Measurements from ENCODE around the gene IL27RA. TPM values are rescaled to one million over a fixed set of nuclear protein-coding genes. Genes with fewer than 3 reads are reported as not detected.
A peak's percentile ranks its signal among the peaks of the same experiment; 100 is the strongest.

The IL27RA gene
- total and polyA plus RNA-seq, 2 donors (not counting 1 experiment from before 2014, with no cell fraction given), result 36.2 to 38.6 TPM

- Histone ChIP-seq H3K9ac (ENCODE audit: low read length) (peak overlapping the region; percentile 100), H3K27me3 (replicated peaks in 1 of 4; ENCODE audit: control extremely low read depth in 1 of 4, control insufficient read depth in 3 of 4, insufficient read depth in 4 of 4, low read length in 3 of 4) (no peaks in the 10 kb centered on the region), H3K9me3 (ENCODE audit: control extremely low read depth in 1 of 3, control insufficient read depth in 2 of 3, insufficient read depth in 1 of 3, low read length in 2 of 3) (no peaks in the 10 kb centered on the region), H3K36me3 (replicated peaks in 1 of 2; ENCODE audit: control extremely low read depth in 1 of 2, control insufficient read depth in 1 of 2, extremely low read depth in 1 of 2, insufficient read depth in 2 of 2, low read length in 1 of 2) (no peaks in the 10 kb centered on the region), H3K4me3 (ENCODE audit: control extremely low read depth in 1 of 5, extremely low read depth in 1 of 5, insufficient read depth in 1 of 5, low read depth in 2 of 5, low read length in 4 of 5) (peak overlapping the region in 4 of 5 experiments; percentile 74 to 96 (median 84)), H2AFZ (ENCODE audit: insufficient read depth, low read depth, low read length, poor library complexity, severe bottlenecking) (no peak overlapping the region), H3K27ac (ENCODE audit: low read length in 2 of 2) (peak overlapping the region; percentile 99 to 100), H4K20me1 (ENCODE audit: control insufficient read depth, insufficient read depth, low read length, poor library complexity, severe bottlenecking) (no peaks in the 10 kb centered on the region), H3K79me2 (ENCODE audit: control insufficient read depth, insufficient read depth, low read length) (peaks cover 18% of the 10 kb centered on the region), H3K4me1 (ENCODE audit: control insufficient read depth in 2 of 2, insufficient read depth in 2 of 2, low read length in 2 of 2) (peaks cover 50 to 56% of the 10 kb centered on the region in 2 donors), H3K4me2 (replicated peaks; ENCODE audit: low read depth, low read length, poor library complexity, severe bottlenecking) (peak overlapping the region; percentile 87)
- Mint-ChIP-seq H3K4me1 (peaks cover 54% of the 10 kb centered on the region), H3K27ac (peak overlapping the region; percentile 97), H3K4me3 (peak overlapping the region; percentile 90), H3K27me3 (no peaks in the 10 kb centered on the region), H3K9me3 (ENCODE audit: insufficient read depth) (no peaks in the 10 kb centered on the region)
- ChIA-PET POLR2A (interaction anchor here (0.5 to 5.0 kb wide), 18 partner anchors 10 to 1942 kb away, joined by 3 to 42 read pairs (median 6); partner anchors contain the start of genes ASF1B, DCAF15, IL27RA and RLN3), CTCF (interaction anchor here (0.6 to 2.2 kb wide), 12 partner anchors 18 to 853 kb away, joined by 3 to 12 read pairs (median 4); partner anchors contain the start of genes DCAF15 and IL27RA)
- WGBS (ENCODE audit: insufficient coverage), result 3% methylated on average over 45 of the region's 50 CpGs
- ATAC-seq (ENCODE audit: low read depth) (peak; percentile 60), DNase-seq (peak; percentile 95)
- intact Hi-C loops (cut with micrococcal nuclease), result loop anchor here (1.0 to 5.0 kb wide), 11 partner anchors 10 to 903 kb away; partner anchors contain the start of genes ADGRE5, DCAF15, LYL1 and ZSWIM4
- TF ChIP-seq EZH2 (IDR thresholded peaks at IDR 0.05; ENCODE audit: borderline replicate concordance, insufficient read depth, low read depth, low read length, poor library complexity, severe bottlenecking), result no peak
- TF ChIP-seq CTCF (IDR thresholded peaks at IDR 0.05), result no peak
Measured at GRCh38 chr19:14005349-14006084, 26.0 kb upstream of the IL27RA start.
